ENCODE data around the gene MPV17L2. TPM values are rescaled to one million over a fixed set of nuclear protein-coding genes. Genes with fewer than 3 reads are reported as not detected.

MPV17L2 gene
- total and polyA plus RNA-seq, 2 donors (not counting 1 experiment from before 2014, with no cell fraction given): 8.6 to 23.0 TPM

GRCh38 chr19:18172331-18173053, 20.5 kb upstream of the MPV17L2 start:
- peaks cover 7 to 29% of the 10 kb centered on the region in 2 experiments for H3K36me3 ChIP-seq (replicated peaks in 1 of 2; ENCODE audit: control extremely low read depth in 1 of 2, control insufficient read depth in 1 of 2, extremely low read depth in 1 of 2, insufficient read depth in 2 of 2, low read length in 1 of 2)
- peaks cover 35% of the 10 kb centered on the region for H3K79me2 ChIP-seq (ENCODE audit: control insufficient read depth, insufficient read depth, low read length)
- H4K20me1 ChIP-seq (ENCODE audit: control insufficient read depth, insufficient read depth, low read length, poor library complexity, severe bottlenecking): peaks cover 35% of the 10 kb centered on the region
- peaks cover 78 to 91% of the 10 kb centered on the region in 2 donors for H3K4me1 ChIP-seq (ENCODE audit: control insufficient read depth in 2 of 2, insufficient read depth in 2 of 2, low read length in 2 of 2)
- TF ChIP-seq EZH2 (IDR thresholded peaks at IDR 0.05; ENCODE audit: borderline replicate concordance, insufficient read depth, low read depth, low read length, poor library complexity, severe bottlenecking): no peak
- TF ChIP-seq, protein P1, sequence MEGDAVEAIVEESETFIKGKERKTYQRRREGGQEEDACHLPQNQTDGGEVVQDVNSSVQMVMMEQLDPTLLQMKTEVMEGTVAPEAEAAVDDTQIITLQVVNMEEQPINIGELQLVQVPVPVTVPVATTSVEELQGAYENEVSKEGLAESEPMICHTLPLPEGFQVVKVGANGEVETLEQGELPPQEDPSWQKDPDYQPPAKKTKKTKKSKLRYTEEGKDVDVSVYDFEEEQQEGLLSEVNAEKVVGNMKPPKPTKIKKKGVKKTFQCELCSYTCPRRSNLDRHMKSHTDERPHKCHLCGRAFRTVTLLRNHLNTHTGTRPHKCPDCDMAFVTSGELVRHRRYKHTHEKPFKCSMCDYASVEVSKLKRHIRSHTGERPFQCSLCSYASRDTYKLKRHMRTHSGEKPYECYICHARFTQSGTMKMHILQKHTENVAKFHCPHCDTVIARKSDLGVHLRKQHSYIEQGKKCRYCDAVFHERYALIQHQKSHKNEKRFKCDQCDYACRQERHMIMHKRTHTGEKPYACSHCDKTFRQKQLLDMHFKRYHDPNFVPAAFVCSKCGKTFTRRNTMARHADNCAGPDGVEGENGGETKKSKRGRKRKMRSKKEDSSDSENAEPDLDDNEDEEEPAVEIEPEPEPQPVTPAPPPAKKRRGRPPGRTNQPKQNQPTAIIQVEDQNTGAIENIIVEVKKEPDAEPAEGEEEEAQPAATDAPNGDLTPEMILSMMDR (IDR thresholded peaks at IDR 0.05): no peak
- intact Hi-C loops (cut with micrococcal nuclease): loop anchor here (1.0 to 5.0 kb wide), 6 partner anchors 9 to 150 kb away; partner anchors contain the start of genes MAST3 and RAB3A
- Mint-ChIP-seq H3K27me3 (no peaks in the 10 kb centered on the region), H3K9me3 (ENCODE audit: insufficient read depth) (no peaks in the 10 kb centered on the region), H3K27ac (peak overlapping the region; percentile 98), H3K4me1 (peaks cover 84% of the 10 kb centered on the region), H3K4me3 (peak overlapping the region; percentile 94)
- peak overlapping the region; percentile 97 to 99 for H3K27ac ChIP-seq (ENCODE audit: low read length in 2 of 2)
- POLR2A ChIA-PET: interaction anchor here (0.6 to 5.6 kb wide), 14 partner anchors 8 to 165 kb away, joined by 3 to 45 read pairs (median 8); partner anchors contain the start of genes ARRDC2, JUND, MPV17L2 and RAB3A
- H3K9me3 ChIP-seq (ENCODE audit: control extremely low read depth in 1 of 3, control insufficient read depth in 2 of 3, insufficient read depth in 1 of 3, low read length in 2 of 3): peaks cover 0 to 14% (median 0%) of the 10 kb centered on the region in 3 donors
- CTCF ChIA-PET: interaction anchor here (0.6 to 2.4 kb wide), 7 partner anchors 8 to 68 kb away, joined by 3 to 18 read pairs (median 3); partner anchors contain the start of gene MPV17L2
- DNase-seq (no peak), ATAC-seq (ENCODE audit: low read depth) (no peak)
- WGBS (ENCODE audit: insufficient coverage): 86% methylated on average over 5 of the region's 7 CpGs
- peak overlapping the region; percentile 83 for H3K4me2 ChIP-seq (replicated peaks; ENCODE audit: low read depth, low read length, poor library complexity, severe bottlenecking)
- no peak overlapping the region for H2AFZ ChIP-seq (ENCODE audit: insufficient read depth, low read depth, low read length, poor library complexity, severe bottlenecking)
- peak overlapping the region; percentile 96 for H3K9ac ChIP-seq (ENCODE audit: low read length)
- H3K27me3 ChIP-seq (replicated peaks in 1 of 4; ENCODE audit: control extremely low read depth in 1 of 4, control insufficient read depth in 3 of 4, insufficient read depth in 4 of 4, low read length in 3 of 4): no peaks in the 10 kb centered on the region
- peak overlapping the region in 3 of 5 experiments; percentile 2 to 97 (median 87) for H3K4me3 ChIP-seq (ENCODE audit: control extremely low read depth in 1 of 5, extremely low read depth in 1 of 5, insufficient read depth in 1 of 5, low read depth in 2 of 5, low read length in 4 of 5)
